ENCODE results near the gene MYF6. TPM values are rescaled to one million over a fixed set of nuclear protein-coding genes. Genes with fewer than 3 reads are reported as not detected.

The MYF6 gene
- total RNA-seq, 1 donor from 2014 or later, result not detected

GRCh38 chr12:80704420-80704819, 3.0 kb upstream of the MYF6 start:
- DNase-seq (ENCODE audit: low read depth in 2 of 2), result no peak

- DNase-seq (ENCODE audit: low read depth in 2 of 2), result no peak
Observed at GRCh38 chr12:80707830-80708258, 410 bp downstream of the MYF6 start.

GRCh38 chr12:80708259-80708974, 983 bp downstream of the MYF6 start:
- no peak for DNase-seq (ENCODE audit: low read depth in 2 of 2)

- DNase-seq (ENCODE audit: low read depth in 2 of 2), result no peak
Observed at GRCh38 chr12:80708975-80709328, 1.5 kb downstream of the MYF6 start.

- no peak for DNase-seq (ENCODE audit: low read depth in 2 of 2)
Observed at GRCh38 chr12:80709811-80710726, 2.6 kb downstream of the MYF6 start.

GRCh38 chr12:80710727-80711449, 3.5 kb downstream of the MYF6 start:
- DNase-seq (ENCODE audit: low read depth in 2 of 2), result no peak

- no peak for DNase-seq (ENCODE audit: low read depth in 2 of 2)
Observed at GRCh38 chr12:80711866-80712265, 4.4 kb downstream of the MYF6 start.

- no peak for DNase-seq (ENCODE audit: low read depth in 2 of 2)
Observed at GRCh38 chr12:80712866-80713265, 5.4 kb downstream of the MYF6 start.

GRCh38 chr12:80713419-80713818, 6.0 kb downstream of the MYF6 start:
- DNase-seq (ENCODE audit: low read depth in 2 of 2), result no peak

- DNase-seq (ENCODE audit: low read depth in 2 of 2), result no peak
Observed at GRCh38 chr12:80714055-80714454, 6.6 kb downstream of the MYF6 start.

- no peak for DNase-seq (ENCODE audit: low read depth in 2 of 2)
Observed at GRCh38 chr12:80714846-80715245, 7.4 kb downstream of the MYF6 start.

- no peak for DNase-seq (ENCODE audit: low read depth in 2 of 2)
Observed at GRCh38 chr12:80715713-80716249, 8.3 kb downstream of the MYF6 start.

- no peak for DNase-seq (ENCODE audit: low read depth in 2 of 2)
Observed at GRCh38 chr12:80716696-80717469, 9.4 kb downstream of the MYF6 start, which contains the start of gene MYF5. MYF5 (plus strand) TSS chr12:80716912; CDS start chr12:80717064, 152 bp downstream.

GRCh38 chr12:80717856-80718255, 10.4 kb downstream of the MYF6 start:
- DNase-seq (ENCODE audit: low read depth in 2 of 2), result no peak

GRCh38 chr12:80720516-80720915, 13.1 kb downstream of the MYF6 start:
- no peak for DNase-seq (ENCODE audit: low read depth in 2 of 2)

- DNase-seq (ENCODE audit: low read depth in 2 of 2), result no peak
Observed at GRCh38 chr12:80721326-80721725, 13.9 kb downstream of the MYF6 start.

- no peak for DNase-seq (ENCODE audit: low read depth in 2 of 2)
Observed at GRCh38 chr12:80745851-80746505, 38.5 kb downstream of the MYF6 start.

GRCh38 chr12:80747800-80748199, 40.4 kb downstream of the MYF6 start:
- DNase-seq (ENCODE audit: low read depth in 2 of 2), result no peak

- DNase-seq (ENCODE audit: low read depth in 2 of 2), result no peak
Observed at GRCh38 chr12:80749456-80749855, 42.0 kb downstream of the MYF6 start.

- no peak for DNase-seq (ENCODE audit: low read depth in 2 of 2)
Observed at GRCh38 chr12:80752464-80752863, 45.0 kb downstream of the MYF6 start.

All from lung microvascular endothelial cell (primary cell).